NCI-H1092 treated with DMSO at 0.1 percent for 48 hours (cell line): ENCODE data around the gene INO80B.
"Not testable (repeated sequence)": the region's sequence is repeated elsewhere in the genome, so short reads cannot be mapped to it uniquely, and the experiment has no call there.

Experiments
- DNase-seq: peaks from one replicate; lab custom pipeline; 2025; lab: John Stamatoyannopoulos, UW

Gene INO80B

DNA sequence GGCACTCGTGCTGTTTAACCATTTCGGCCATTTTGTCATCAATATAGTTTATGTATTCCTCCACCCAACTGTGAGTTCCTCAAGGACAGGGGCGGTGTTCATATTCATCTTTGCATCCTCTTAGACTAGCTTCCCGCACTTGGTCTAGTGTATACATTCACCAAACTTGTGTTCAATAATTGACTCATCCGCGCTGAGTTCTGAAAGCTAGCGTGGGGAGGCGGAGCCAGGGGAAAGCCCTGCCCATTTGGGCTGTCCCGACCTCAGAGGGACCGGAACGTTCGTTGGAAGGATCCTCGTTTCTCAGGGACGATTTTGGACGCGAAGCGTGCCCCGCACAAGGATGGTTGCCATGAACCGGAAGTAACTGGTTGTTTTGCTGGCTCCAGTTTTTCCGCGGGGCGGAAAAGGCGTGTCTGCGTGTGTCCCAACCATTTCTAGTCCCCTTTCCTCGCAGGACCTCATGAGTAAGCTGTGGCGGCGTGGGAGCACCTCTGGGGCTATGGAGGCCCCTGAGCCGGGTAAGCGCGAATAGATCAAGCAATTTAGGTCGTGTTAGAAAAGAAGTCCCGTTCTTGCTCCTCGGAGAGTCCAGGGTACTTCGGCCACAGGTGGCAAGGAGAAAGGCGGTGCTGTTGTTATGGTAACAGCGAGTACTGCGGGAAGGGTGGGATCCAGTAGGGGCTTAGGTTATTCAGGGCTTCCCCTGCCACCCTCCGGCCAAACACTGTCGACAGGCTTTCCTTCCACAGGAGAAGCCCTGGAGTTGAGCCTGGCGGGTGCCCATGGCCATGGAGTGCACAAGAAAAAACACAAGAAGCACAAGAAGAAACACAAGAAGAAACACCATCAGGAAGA, at the start of gene INO80B:
Gene INO80B (plus strand): TSS at position 434 of the 858 bp plus-strand sequence. CDS start 30 bp downstream, at position 464.
- DNase-seq = peak; percentile 92

DNA sequence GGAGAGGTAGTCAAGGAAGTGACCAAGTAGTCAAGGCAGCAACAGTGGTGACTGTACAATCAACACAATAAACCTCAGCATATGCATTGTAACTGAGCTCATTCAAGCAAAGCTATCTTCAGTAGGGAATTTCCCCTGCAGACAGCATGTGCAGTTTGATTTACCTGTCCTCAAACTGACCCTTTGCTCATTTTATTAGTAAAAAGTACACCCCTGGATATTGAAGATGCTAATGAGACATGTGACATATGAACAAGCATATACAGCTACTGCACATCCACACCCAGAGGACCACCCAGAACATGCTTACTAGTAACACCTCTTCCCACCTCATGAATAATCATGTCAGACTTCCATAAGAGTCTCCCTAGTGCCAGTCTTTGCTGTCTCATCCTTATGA, 48.9 kb upstream of the INO80B start:
- DNase-seq = no peak

DNA sequence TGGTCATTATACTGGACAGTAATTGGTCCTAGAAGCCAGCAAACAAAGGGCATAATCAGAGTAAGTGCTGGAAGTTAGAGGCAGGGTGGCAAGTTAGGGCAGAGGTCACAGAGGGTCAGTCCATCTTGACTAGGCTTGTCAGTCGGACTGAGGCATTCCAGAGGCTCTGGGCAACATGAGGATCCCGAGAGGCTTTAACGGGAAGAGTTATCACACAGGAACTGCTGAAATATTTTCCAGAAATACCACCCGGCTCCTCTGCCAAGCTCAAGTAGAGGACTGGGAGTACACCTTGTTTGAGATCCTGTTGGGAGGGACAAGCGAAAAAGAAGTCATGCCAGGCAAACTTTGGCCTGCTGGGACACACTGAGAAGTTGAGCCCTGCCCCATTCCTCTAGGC, 47.2 kb upstream of the INO80B start:
- no peak for DNase-seq

DNA sequence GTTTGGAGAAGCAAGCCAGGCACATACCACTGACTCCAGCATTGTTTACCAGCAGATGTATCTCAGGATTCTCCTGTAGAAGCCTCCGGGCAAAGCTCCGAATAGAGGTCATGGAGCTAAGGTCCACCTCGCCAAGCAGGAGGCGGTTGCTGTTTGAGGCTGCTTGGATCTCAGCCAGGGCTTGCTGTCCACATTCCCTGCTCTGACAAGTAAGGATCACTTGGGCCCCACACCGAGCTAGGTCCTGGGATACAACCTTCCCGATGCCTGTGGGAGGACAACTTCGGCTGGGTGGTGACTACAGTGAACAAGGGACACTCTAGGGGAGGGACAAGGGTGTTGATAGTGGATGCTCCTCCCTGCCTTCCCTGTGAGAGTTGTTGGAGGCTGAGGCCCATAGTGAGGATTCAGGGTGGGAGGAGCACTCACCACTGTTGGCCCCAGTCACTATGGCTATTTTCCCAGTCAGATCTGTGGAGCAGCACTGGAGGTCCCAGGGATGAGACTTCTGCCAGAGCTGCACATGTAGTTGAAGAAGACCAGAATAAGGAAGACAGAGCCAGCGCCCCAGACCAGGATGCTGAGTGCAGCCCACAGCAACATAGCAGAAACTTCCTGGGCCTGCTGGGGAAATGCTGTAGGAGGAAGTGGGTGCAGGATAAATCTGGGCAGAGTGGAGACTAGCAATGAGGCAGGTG, 41.7 kb upstream of the INO80B start:
- no peak for DNase-seq

DNA sequence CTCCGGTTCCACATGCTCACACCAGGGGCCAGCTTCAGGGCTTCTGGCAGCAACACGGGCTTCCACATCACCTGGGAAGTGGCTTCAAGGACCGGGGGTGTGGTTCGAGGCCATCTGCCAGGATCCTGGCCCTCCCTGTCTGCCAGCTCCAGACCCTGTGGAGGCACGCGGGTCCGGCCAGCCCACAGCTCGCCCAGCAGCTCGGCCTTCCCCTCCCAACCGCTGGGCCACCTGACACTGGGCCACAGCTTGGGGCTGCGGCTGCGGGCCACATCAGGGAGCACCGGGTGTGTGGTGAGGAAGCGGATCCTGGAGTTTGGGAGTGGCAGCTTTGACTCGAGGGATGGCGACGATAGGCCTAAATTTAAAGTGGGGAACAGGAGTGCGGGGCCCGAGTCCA, 40.4 kb upstream of the INO80B start:
- DNase-seq = no peak

DNA sequence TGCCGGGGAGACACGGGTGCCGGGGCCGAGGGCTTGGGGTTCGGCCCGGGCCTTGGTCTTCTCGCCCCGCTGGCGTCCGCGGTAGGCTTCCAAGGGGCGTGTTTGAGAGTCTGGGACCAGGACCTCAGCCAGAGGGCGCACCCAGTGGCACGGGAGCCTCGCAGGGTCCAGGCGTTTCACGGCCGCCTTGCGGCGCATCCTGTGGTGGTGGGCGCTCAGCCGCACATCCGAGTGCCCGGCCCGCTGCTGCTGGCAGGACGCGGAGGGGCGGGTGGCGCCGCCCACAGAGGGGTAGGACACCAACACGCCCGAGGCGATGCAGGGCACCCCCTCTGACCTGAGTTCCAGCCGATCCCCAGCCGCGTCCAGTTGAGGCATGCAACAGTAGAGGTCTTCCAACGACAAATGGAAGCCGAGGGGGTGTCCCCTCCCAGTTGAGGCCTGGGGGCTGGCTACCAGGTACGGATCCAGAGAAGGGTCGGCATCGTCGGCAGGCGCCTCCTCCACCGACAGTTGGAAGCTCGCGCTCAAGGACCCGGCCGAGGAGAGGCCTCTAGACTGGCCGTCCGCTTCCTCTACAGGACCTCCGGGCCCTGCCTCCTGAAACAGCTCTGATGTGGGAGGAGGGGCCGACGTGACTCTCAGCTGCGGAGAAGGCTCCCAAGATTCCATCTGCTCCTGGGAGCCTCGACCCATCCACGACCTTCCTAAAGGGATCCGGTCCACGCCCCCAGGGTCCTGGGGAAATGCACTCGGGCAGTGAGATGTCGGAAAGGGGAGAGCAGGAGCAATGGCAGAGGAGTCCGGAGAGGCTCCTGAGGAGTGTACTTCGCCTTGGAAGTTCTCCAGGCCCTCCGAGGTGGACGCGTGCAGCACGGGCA, 39.8 kb upstream of the INO80B start:
- DNase-seq = no peak

DNA sequence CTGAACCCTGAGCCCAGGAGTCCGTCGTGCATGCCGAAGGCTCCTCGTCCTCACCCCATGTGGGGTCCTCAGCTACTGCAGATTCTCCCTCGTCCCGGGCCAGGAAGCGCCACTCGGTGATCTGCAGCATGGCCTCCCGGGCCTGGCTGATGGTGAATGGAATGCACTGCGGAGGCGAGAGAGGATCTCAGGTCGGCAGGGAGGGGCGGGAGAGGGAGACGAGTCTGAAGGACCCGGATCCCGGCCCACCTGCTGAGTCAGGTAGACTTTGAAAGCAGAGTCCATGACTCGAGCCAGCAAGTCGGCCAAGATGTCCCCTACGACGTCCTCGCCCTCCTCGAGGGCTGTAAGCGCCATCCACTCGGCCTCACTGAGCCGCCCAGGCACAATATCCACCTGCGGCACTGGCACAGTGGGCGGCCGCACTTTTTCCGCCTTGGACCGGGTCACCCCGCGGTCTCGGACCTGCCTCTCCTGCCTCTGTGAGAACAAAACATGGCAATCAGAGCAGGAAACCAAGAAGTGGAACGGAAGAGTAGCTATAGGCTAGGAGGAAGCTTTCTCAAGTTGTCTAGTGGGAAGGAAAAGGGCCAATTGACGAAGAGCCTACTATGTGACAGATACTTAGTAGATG, 39.0 kb upstream of the INO80B start:
- DNase-seq = no peak

DNA sequence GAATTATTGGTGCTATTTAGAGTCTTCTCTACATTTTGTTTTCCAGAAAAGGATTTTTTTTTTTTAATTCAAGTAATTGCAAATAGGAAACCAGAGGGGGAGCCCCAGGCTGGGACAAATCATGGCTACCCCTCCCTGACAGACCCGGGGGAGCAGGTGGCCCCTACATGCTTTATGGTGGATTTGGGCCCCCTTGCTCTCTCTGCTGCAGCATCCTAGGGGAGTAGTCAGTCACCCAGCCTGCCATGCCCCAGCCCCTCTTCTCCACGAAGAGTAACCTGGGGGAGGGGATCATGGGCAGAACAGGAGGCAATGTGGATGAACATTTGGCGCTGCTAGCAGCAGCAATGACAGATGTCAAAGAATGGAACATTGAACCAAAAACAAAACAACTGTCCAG, 38.1 kb upstream of the INO80B start:
- no peak for DNase-seq

DNA sequence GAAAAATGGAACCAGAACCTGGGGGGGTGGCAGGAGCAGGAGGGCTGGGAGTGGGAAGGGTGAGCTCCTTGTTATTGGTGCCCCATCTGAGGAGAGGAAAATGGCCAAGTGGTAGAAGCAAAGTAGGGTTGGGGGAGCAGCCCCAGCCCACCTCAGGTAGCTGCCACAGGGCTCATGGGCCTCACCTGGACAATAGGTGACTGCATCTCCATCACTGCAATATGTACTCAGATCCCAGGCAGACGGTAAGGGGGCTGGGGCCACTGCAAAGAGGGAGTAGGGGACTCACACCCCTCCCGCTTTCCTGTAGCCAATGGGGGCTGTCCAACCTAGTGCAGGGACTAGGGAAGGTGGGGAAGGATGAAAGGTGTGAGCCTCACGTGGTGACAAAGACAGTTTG, 37.7 kb upstream of the INO80B start:
- no peak for DNase-seq

DNA sequence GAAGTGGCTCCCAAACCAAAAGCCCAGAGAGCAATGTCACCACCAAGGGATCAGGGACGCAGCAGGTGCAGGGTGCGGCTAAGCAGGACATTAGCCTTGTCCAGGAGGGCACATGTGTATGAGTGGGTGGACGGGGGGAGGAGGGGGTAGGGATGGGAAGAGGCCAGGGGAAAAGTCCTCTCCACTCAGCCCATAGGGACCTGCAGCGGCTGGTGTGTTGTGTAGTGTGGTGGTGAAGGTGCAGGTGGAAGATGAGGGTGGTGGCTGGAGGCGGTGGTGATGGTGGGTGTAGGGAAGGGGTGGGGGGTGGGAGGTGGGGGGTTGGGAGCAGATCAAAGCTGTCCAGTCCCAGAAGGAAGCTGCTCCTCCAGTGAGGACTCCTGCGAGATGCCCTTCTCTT, 37.1 kb upstream of the INO80B start:
- DNase-seq = no peak

DNA sequence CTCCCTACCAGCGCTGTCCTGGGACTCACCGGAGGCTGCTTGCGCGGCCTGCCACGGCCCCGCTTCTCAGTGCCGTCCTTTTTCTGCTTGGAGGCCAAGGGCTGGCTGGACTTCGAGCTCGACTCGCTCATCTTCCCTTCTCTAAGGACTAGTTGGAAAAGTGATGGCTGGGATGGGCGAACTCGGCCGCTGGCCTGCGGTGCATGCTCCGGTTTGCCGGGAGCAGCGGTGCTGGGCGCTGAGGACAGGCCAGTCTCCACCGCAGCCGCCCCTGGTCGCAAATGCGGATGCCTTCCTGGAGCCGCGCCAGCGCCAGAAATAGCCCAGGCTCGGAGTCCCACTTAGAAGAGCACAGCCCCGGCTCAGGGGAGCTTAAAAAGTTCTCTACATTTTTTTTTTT, 36.6 kb upstream of the INO80B start:
- DNase-seq = no peak

DNA sequence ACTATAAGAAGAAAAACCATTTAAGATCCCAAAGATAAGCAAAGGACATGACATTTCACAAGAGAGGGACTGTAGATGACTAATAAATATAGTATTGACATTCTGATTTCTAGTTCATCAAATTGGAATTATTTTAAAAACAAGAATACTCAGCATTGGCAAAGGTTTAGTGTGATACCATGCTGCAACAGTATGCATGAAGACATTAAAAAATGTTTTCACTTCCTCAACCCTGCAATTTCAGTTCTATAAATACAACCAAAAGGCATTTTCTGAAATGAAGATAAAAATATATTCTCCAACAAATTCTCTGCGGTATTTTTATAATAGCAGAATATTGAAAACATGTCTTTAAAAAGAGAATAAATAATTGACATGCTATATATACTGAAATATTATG, 35.5 kb upstream of the INO80B start:
- DNase-seq = no peak

DNA sequence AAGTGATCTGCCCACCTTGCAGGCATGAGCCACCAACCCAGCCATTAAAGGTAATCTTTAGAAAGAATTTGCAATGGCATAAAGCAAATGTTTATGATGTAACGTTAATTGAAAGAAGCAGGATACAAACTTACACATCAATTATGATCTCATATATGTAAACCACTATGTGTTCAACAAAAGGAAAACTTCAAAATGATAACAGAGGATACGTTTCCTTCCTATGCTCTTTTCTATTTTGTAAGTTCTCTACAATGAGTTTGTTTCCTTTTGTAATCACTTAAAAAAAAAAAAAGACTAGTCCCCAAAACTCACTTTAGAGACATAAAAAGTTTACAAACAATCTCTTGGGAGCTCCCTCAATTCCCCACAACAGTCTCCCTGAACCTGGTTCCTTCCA, 34.9 kb upstream of the INO80B start:
- no peak for DNase-seq

DNA sequence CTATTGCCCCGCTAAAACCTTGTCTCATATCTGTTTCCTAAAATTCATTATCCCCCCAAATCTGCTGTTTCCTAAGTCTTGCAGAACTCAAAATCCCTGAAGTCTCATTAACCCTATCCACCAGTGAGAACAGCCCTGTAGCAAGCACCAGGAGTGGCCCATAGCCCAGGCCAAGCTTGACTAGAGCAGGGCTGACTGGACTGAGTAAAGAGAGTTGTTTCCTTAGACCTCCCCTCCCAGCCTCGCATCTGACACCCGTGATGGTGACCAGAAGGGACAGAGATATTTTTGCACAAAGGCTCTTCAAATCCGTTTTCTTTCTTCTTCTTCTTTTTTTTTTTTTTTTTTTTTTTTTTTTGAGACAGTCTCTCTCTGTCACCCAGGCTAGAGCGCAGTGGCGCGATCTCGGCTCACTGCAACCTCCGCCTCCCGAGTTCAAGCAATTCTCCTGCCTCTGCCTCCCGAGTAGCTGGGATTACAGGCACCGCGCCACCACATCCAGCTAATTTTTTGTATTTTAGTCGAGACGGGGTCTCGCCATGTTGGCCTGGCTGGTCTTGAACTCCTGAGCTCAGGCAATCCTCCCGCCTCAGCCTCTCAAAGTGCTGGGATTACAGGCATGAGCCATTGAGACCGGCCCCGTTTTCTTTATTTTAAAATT, 34.3 kb upstream of the INO80B start:
- not testable (repeated sequence) for DNase-seq

DNA sequence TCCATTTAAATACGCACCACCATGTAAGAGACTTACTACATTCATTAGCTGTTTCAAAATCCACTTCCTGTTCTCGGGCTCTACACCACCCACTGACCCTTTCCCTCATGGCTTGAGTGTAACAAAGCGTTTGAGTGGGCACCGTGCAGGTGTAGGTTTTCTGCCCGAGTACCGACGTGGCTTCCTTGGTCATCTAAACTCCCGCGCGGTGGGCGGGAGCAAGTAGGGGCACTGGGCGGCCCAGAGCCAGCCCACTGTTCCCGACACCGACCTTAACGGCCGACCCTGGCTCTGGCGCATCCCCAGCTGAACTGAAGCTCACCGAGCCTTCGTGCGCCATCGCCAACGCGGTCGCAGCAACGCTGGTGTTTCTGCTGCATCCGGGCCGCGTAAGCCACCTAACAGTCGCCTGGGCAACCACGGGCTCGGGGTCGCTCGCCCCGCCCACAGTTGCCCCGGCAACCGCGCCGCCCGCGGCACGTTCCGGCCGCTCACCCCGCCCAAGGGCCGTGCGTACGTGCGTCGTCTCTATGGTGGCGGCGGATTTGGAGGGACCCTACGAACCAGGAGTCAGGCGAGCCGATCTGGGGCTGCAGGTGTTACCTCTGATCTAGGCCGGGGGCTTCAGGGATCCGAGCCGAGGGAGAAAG, 33.5 kb upstream of the INO80B start, which contains the start of the genes C2orf81 and WDR54:
Gene C2orf81 (minus strand): TSS at position 399 of the 650 bp plus-strand sequence. CDS start 59 bp downstream, at position 340.
Gene WDR54 (plus strand): TSS at position 510 of the 650 bp plus-strand sequence. CDS start 424 bp downstream, outside the sequence.
- peak; percentile 90 for DNase-seq

DNA sequence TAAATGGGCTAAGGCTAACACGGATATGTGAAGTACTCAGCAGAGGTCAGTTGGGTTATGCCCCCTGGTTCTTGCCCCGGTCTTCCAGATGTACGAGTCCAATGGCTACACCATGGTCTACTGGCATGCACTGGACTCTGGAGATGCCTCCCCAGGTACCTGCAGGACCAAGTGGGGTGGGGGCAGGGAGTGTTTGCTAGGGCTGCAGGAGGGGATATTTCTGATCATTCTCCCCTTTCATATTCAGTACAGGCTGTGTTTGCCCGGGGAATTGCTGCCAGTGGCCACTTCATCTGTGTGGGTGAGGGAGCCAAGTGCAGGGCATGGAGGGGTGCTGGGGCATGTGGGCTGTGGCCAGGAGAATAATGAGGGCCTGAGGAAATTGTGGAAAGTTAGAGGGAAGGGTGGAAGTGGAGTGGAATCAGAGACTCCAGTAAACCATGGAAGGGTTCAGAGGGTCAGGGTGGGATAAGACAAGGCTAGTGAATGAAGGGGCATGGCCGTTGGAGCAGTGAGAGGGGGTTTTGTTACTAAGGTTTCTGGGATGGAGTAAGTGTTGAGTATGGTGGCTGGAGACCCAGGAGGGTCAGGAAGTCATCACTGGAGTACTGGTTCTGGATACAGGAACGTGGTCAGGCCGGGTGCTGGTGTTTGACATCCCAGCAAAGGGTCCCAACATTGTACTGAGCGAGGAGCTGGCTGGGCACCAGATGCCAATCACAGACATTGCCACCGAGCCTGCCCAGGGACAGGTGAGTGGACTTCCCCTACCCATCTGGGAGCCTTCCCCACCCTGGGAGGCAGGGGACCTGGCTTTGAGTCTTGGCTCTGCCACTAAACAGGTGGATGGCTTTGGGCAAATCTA, 31.4 kb upstream of the INO80B start:
- no peak for DNase-seq

DNA sequence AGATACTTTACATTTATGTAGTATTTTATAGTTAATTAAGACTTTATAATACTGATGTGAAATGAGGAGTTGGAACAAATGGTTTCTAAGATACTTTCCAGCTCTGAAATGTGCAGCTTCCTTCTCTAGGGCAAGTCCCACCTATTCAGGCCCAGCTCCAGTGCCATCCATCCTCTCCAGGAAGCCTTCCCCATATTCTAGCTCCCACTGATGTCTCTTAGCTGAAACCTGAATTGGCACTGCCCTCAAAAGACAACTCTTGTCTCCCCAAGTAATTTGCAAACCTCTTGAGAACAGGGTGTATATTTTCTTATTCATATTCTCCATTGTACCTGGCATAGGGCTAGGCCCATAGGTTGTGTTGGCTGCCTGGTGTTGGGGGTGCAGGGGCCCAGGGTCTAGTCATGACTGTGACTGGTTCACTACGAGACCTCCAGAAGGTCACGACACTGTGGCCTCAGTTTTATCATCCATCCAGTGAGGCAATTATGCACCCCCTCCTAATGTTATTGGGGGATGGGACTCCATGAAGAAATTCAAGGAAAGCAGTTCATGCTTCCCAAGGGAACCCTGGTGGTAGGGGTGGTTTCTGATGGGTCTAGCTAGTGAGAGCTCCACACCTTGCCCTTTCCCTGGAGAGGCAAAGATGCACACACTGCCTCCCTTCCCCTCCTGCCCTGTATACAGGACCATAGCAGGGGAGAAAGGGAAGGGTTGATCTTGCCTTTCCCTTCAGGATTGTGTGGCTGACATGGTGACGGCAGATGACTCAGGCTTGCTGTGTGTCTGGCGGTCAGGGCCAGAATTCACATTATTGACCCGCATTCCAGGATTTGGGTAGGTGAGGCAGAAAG, 30.5 kb upstream of the INO80B start:
- no peak for DNase-seq

DNA sequence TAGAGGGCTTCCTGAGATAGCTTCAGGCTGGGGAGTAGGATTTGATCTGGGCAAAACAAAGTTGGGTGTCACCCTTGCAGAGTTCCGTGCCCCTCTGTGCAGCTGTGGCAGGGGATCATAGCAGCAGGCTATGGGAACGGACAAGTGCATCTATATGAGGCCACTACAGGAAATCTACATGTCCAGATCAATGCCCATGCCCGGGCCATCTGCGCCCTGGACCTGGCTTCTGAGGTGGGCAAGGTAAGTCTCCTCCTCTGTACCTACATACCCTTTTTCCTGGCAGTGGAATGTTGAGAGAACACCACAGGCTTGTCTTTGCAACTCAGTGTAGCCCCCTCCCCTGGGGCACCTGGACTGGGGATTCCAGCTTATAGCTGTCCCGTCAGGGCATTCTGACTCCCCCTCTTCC, 29.9 kb upstream of the INO80B start:
- DNase-seq = no peak

DNA sequence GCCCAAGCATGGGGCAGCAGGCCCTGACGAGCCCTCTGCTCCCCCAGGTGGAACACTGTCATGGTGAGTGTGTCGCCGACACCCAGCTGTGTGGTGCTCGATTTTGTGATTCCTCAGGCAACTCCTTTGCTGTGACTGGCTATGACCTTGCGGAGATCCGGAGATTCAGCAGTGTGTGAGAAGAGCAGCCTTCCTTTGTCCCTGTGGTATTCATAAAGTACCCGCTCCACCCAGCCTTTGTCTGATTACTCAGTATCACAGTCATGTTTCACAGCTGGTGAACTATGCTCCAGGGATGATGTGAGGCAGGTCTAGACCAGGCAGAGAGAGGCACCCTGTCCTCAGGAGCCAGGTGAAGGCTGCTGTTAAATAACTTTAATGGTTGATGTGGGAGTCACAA, 29.4 kb upstream of the INO80B start:
- no peak for DNase-seq
